HCT116 (cell line): ENCODE data around the gene ABCB1.

Experiments used
- EGR1 ChIP-seq: IDR thresholded peaks from 2 replicates; pipeline ENCODE4 v1.6.1; 2012; ENCODE audit warnings: low read depth
- ELF1 ChIP-seq: IDR thresholded peaks from 2 replicates; pipeline ENCODE4 v1.6.1; 2012; ENCODE audit warnings: low read depth, borderline replicate concordance
- EZH2phosphoT487 ChIP-seq: fragments of 200-600 bp; IDR thresholded peaks from 2 replicates; pipeline ENCODE4 v1.6.1; 2018; ENCODE audit warnings: antibody characterized with exemption, borderline replicate concordance
- JUND ChIP-seq: IDR thresholded peaks from 2 replicates; pipeline ENCODE4 v1.6.1; 2012
- POLR2A ChIP-seq: IDR thresholded peaks from 2 replicates; pipeline ENCODE4 v1.7.0; 2011; ENCODE audit warnings: borderline replicate concordance; ENCODE audit not compliant: insufficient read depth, insufficient read length; ENCODE audit errors: extremely low read depth
- POLR2AphosphoS5 ChIP-seq: IDR thresholded peaks from 2 replicates; pipeline ENCODE4 v1.6.1; 2011; ENCODE audit warnings: mild to moderate bottlenecking, low read depth, low read length, moderate library complexity
- REST ChIP-seq: IDR thresholded peaks from 2 replicates; pipeline ENCODE4 v1.6.1; 2012; ENCODE audit warnings: low read depth
- ZNF274 ChIP-seq: fragments of 200-500 bp; sonication (Bioruptor generic); IDR thresholded peaks from 2 replicates; pipeline ENCODE4 v1.6.1; 2014; ENCODE audit warnings: mild to moderate bottlenecking, low read depth, low read length, inconsistent platforms
- TF ChIP-seq, protein P1 (sequence below), 3 experiments: fragments of 200-600 bp in 1 of 3; sonication (generic) in 1 of 3; IDR thresholded peaks in 2 of 3; conservative IDR thresholded peaks in 1 of 3; 2 replicates each; pipeline ENCODE4 v1.5.1; 2012 to 2017; ENCODE audit warnings: low read depth in 2 of 3, low read length in 2 of 3, antibody characterized with exemption in 1 of 3, borderline replicate concordance in 1 of 3, control low read depth in 1 of 3, mild to moderate bottlenecking in 1 of 3, mixed read lengths in 1 of 3, mixed run types in 1 of 3, moderate library complexity in 1 of 3; ENCODE audit not compliant: insufficient read depth in 1 of 3
- TF ChIP-seq, protein P2 (sequence below): IDR thresholded peaks from 2 replicates; pipeline ENCODE4 v1.6.1; 2012
- TF ChIP-seq, protein P3 (sequence below): IDR thresholded peaks from 2 replicates; pipeline ENCODE4 v1.6.1; 2012

- TF ChIP-seq, protein P1, sequence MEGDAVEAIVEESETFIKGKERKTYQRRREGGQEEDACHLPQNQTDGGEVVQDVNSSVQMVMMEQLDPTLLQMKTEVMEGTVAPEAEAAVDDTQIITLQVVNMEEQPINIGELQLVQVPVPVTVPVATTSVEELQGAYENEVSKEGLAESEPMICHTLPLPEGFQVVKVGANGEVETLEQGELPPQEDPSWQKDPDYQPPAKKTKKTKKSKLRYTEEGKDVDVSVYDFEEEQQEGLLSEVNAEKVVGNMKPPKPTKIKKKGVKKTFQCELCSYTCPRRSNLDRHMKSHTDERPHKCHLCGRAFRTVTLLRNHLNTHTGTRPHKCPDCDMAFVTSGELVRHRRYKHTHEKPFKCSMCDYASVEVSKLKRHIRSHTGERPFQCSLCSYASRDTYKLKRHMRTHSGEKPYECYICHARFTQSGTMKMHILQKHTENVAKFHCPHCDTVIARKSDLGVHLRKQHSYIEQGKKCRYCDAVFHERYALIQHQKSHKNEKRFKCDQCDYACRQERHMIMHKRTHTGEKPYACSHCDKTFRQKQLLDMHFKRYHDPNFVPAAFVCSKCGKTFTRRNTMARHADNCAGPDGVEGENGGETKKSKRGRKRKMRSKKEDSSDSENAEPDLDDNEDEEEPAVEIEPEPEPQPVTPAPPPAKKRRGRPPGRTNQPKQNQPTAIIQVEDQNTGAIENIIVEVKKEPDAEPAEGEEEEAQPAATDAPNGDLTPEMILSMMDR (IDR thresholded peaks at IDR 0.05 in 2 of 3, conservative IDR thresholded peaks at IDR 0.05 in 1 of 3; ENCODE audit: borderline replicate concordance in 1 of 3, insufficient read depth in 1 of 3, low read depth in 2 of 3, low read length in 2 of 3) = peak; percentile 29 to 90 (median 76); a peak in 5 of 6 replicates
- TF ChIP-seq, protein P2, sequence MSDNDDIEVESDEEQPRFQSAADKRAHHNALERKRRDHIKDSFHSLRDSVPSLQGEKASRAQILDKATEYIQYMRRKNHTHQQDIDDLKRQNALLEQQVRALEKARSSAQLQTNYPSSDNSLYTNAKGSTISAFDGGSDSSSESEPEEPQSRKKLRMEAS = 0 out of 2 replicates have a peak, but pooled peaks have one; percentile 20
- TF ChIP-seq, protein P3, sequence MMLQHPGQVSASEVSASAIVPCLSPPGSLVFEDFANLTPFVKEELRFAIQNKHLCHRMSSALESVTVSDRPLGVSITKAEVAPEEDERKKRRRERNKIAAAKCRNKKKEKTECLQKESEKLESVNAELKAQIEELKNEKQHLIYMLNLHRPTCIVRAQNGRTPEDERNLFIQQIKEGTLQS = no peak
- no peak for TF ChIP-seq EZH2phosphoT487
- TF ChIP-seq POLR2A = no peak
- no peak for TF ChIP-seq REST
- no peak for TF ChIP-seq EGR1
- TF ChIP-seq ZNF274 = no peak
- no peak for TF ChIP-seq ELF1
- no peak for TF ChIP-seq JUND
- no peak for TF ChIP-seq POLR2AphosphoS5
Measured at GRCh38 chr7:87564296-87564963, 36.3 kb downstream of the ABCB1 start.
